ENCODE data around the gene EIF1B.
"Not testable (repeated sequence)": the region's sequence is repeated elsewhere in the genome, so short reads cannot be mapped to it uniquely, and the experiment has no call there.

Gene EIF1B

DNA sequence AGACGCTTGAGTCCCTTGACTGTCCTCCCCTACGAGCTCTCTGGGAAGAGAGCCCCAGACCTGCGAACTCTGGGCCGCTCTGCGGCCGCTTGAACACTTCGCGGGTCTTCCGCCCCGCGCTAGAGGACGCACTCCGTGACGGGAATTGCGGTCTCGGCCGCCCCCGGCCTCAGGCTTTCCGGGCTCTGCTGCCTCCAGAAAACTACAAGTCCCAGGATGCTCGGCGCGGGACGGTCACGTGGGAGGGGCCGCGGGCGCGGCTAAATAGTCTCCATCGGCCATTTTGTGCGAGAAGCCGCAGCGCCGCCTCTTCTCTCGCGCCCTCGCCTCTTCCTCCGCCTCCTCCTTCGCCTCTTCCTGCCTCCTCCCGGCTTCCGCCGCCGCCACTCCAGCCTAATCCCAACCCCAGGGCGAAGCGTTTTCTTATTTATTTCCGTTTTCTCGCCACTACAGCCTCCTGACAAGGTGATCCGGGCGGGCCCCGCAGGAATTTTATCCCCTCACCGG is at the start of gene EIF1B:
EIF1B (plus strand) TSS at position 290 of the 507 bp plus-strand sequence. CDS start 235 bp downstream, outside the sequence.
- H3K9me3 Mint-ChIP-seq: no peaks in the 10 kb centered on the region
- H3K4me3 Mint-ChIP-seq: peak within 1 kb of the TSS; percentile 100
- no peaks in the 10 kb centered on the region for H3K27me3 Mint-ChIP-seq
- peaks cover 40% of the 10 kb centered on the region for H3K36me3 Mint-ChIP-seq (ENCODE audit: insufficient read depth)
- peak within 1 kb of the TSS; percentile 98 for H3K27ac Mint-ChIP-seq (ENCODE audit: low read depth)
- ATAC-seq (replicated peaks; ENCODE audit: extremely low read depth, poor library complexity, severe bottlenecking) (peak; percentile 93), DNase-seq (ENCODE audit: low spot score in 2 of 2) (peak; percentile 99)
- H3K4me1 Mint-ChIP-seq: peaks cover 24% of the 10 kb centered on the region

DNA sequence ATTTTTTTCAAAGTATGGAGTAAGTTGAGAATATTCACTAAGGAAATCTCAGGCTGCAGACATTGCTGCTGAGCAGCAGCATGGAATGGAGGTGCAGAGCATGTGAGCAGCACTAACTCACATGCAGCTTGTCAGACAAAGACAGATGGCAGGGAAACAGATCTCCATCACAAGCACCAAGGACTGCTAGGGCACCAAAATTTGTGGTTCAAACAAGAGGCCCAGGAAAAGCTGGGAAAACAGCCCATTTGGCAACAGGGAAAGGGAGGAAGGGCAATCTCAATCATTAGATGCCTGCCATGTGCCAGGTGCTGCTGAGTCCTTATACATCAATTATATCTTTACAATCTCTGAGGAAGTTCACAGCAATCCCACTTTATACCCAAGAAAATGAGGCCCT is 47.2 kb upstream of the EIF1B start:
- no peak overlapping the region for H3K27ac Mint-ChIP-seq (ENCODE audit: low read depth)
- no peaks in the 10 kb centered on the region for H3K27me3 Mint-ChIP-seq
- H3K4me1 Mint-ChIP-seq: no peaks in the 10 kb centered on the region
- ATAC-seq (replicated peaks; ENCODE audit: extremely low read depth, poor library complexity, severe bottlenecking): no peak
- H3K4me3 Mint-ChIP-seq: no peak overlapping the region
- H3K36me3 Mint-ChIP-seq (ENCODE audit: insufficient read depth): no peaks in the 10 kb centered on the region
- no peak for DNase-seq (ENCODE audit: low spot score in 2 of 2)
- H3K9me3 Mint-ChIP-seq: no peaks in the 10 kb centered on the region

DNA sequence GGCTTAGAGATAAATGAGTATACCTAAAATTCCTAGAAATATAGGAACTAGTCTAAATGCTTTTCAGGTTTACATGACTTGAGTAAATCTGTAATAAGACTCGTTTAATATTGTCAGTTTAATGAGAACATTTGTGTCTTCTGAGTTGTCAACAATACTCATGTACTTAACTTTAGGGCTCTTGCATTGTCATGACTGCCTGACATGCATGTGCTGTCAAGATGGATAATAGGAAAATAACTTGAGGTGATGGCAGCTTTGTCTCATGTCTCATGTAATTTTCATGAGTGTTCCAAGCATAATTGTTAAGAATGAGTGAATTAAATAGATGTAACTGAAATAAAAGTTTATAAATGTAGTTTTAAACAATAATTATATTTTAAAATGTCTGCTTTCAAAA is 45.1 kb upstream of the EIF1B start:
- DNase-seq (ENCODE audit: low spot score in 2 of 2): no peak
- no peaks in the 10 kb centered on the region for H3K27me3 Mint-ChIP-seq
- H3K27ac Mint-ChIP-seq (ENCODE audit: low read depth): no peak overlapping the region
- no peak for ATAC-seq (replicated peaks; ENCODE audit: extremely low read depth, poor library complexity, severe bottlenecking)
- H3K4me3 Mint-ChIP-seq: no peak overlapping the region
- no peaks in the 10 kb centered on the region for H3K9me3 Mint-ChIP-seq
- no peaks in the 10 kb centered on the region for H3K36me3 Mint-ChIP-seq (ENCODE audit: insufficient read depth)
- H3K4me1 Mint-ChIP-seq: no peaks in the 10 kb centered on the region

GRCh38 chr3:40265181-40265580 is 44.3 kb upstream of the EIF1B start:
- Mint-ChIP-seq H3K36me3 (ENCODE audit: insufficient read depth) (peaks cover 2% of the 10 kb centered on the region), H3K4me3 (no peak overlapping the region), H3K9me3 (no peaks in the 10 kb centered on the region), H3K4me1 (no peaks in the 10 kb centered on the region), H3K27me3 (peaks cover under 1% of the 10 kb centered on the region), H3K27ac (ENCODE audit: low read depth) (no peak overlapping the region)
- DNase-seq (ENCODE audit: low spot score in 2 of 2) (no peak), ATAC-seq (replicated peaks; ENCODE audit: extremely low read depth, poor library complexity, severe bottlenecking) (no peak)

DNA sequence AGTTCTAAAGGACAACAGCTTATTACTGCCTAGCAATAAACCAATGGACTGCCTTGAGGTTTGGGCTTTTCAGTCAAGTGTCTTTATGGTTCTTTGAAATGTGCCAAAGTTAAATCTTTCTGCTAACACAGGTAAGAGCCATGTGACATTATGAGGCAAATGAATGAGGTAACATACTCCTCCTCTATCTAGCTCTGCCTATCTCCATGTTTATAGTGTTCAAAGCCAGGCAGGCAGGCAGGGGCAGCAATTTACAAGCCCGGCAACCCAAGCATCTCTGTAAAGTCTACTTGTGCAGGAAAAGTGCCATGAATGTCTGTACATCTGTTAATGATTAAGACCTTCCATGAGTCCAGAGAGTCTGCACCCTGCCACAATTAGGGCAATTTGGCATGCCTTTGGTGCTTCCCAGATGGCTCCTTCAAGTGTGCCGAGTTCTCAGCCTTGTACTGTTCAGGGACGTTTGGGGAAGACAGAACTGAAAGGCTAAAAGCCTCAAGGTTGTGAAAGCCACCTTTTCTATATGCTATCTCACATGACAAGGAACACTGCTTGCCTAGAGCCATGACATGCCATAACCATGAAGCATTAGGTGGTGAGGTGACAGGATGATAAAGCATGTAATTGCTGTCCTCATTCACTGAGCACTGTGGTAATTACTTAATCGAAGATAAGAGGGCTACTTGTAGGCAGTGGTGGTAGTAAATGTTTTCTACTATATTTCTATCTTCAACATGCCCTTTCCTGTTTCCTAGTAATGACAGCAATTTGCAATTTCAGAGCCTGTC is 41.4 kb upstream of the EIF1B start:
- H3K36me3 Mint-ChIP-seq (ENCODE audit: insufficient read depth): peaks cover 4% of the 10 kb centered on the region
- ATAC-seq (replicated peaks; ENCODE audit: extremely low read depth, poor library complexity, severe bottlenecking): no peak
- no peak overlapping the region for H3K27ac Mint-ChIP-seq (ENCODE audit: low read depth)
- H3K9me3 Mint-ChIP-seq: no peaks in the 10 kb centered on the region
- peaks cover 12% of the 10 kb centered on the region for H3K27me3 Mint-ChIP-seq
- no peak overlapping the region for H3K4me3 Mint-ChIP-seq
- H3K4me1 Mint-ChIP-seq: no peaks in the 10 kb centered on the region
- DNase-seq (ENCODE audit: low spot score in 2 of 2): no peak

- H3K27ac Mint-ChIP-seq (ENCODE audit: low read depth): no peak overlapping the region
- peaks cover 5% of the 10 kb centered on the region for H3K4me1 Mint-ChIP-seq
- H3K9me3 Mint-ChIP-seq: peaks cover under 1% of the 10 kb centered on the region
- peaks cover 4% of the 10 kb centered on the region for H3K36me3 Mint-ChIP-seq (ENCODE audit: insufficient read depth)
- H3K4me3 Mint-ChIP-seq: no peak overlapping the region
- DNase-seq (ENCODE audit: low spot score in 2 of 2) (no peak), ATAC-seq (replicated peaks; ENCODE audit: extremely low read depth, poor library complexity, severe bottlenecking) (no peak)
- H3K27me3 Mint-ChIP-seq: peaks cover 16% of the 10 kb centered on the region
These were observed 40.5 kb upstream of the EIF1B start for GRCh38 chr3:40268802-40269524.

GRCh38 chr3:40278791-40279190 is 30.7 kb upstream of the EIF1B start:
- Mint-ChIP-seq H3K4me3 (no peak overlapping the region), H3K27ac (ENCODE audit: low read depth) (no peak overlapping the region), H3K27me3 (peaks cover 9% of the 10 kb centered on the region), H3K36me3 (ENCODE audit: insufficient read depth) (no peaks in the 10 kb centered on the region), H3K9me3 (peaks cover 5% of the 10 kb centered on the region), H3K4me1 (peaks cover 6% of the 10 kb centered on the region)
- DNase-seq (ENCODE audit: low spot score in 2 of 2) (no peak), ATAC-seq (replicated peaks; ENCODE audit: extremely low read depth, poor library complexity, severe bottlenecking) (no peak)

- Mint-ChIP-seq H3K27me3 (no peaks in the 10 kb centered on the region), H3K4me3 (no peak overlapping the region), H3K4me1 (no peaks in the 10 kb centered on the region)
These were observed 27.5 kb upstream of the EIF1B start for GRCh38 chr3:40281995-40282394.

GRCh38 chr3:40283057-40283456 is 26.4 kb upstream of the EIF1B start:
- ATAC-seq (replicated peaks; ENCODE audit: extremely low read depth, poor library complexity, severe bottlenecking); H3K4me1 Mint-ChIP-seq; DNase-seq (ENCODE audit: low spot score in 2 of 2); H3K9me3 Mint-ChIP-seq; H3K27me3 Mint-ChIP-seq; H3K27ac Mint-ChIP-seq (ENCODE audit: low read depth); H3K4me3 Mint-ChIP-seq; H3K36me3 Mint-ChIP-seq (ENCODE audit: insufficient read depth): not testable (repeated sequence)

More at GRCh38 chr3:40281995-40282394, 27.5 kb upstream of the EIF1B start:
- Mint-ChIP-seq H3K27ac (ENCODE audit: low read depth) (no peak overlapping the region), H3K36me3 (ENCODE audit: insufficient read depth) (no peaks in the 10 kb centered on the region), H3K9me3 (no peaks in the 10 kb centered on the region)
- no peak for ATAC-seq (replicated peaks; ENCODE audit: extremely low read depth, poor library complexity, severe bottlenecking)
- DNase-seq (ENCODE audit: low spot score in 2 of 2): no peak

- DNase-seq (ENCODE audit: low spot score in 2 of 2) (no peak), ATAC-seq (replicated peaks; ENCODE audit: extremely low read depth, poor library complexity, severe bottlenecking) (no peak)
- H3K27ac Mint-ChIP-seq (ENCODE audit: low read depth): no peak overlapping the region
- no peaks in the 10 kb centered on the region for H3K27me3 Mint-ChIP-seq
- no peaks in the 10 kb centered on the region for H3K9me3 Mint-ChIP-seq
- H3K4me1 Mint-ChIP-seq: no peaks in the 10 kb centered on the region
- no peak overlapping the region for H3K4me3 Mint-ChIP-seq
- H3K36me3 Mint-ChIP-seq (ENCODE audit: insufficient read depth): no peaks in the 10 kb centered on the region
These were observed 22.3 kb upstream of the EIF1B start for GRCh38 chr3:40287248-40287647.

DNA sequence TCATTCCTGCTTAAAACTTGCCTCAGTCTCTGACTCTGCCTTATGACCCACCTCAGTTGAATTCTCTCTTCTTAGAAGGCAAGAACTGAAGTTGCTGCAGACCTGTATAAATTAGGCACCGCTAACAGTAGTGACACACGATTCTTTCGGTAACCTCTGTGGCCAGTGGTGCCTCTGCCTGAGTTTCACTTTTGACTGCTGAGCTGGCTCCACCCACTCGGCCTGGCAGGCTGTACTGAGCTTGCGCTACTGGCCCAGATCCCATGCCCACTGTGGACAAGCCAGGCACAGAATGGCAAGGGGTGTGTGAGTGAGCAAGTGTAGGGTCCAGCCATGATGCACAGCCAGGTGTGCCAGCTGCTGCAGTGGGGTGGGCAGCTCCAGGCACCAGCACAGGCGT is 19.1 kb upstream of the EIF1B start:
- H3K36me3 Mint-ChIP-seq (ENCODE audit: insufficient read depth): no peaks in the 10 kb centered on the region
- H3K4me1 Mint-ChIP-seq: no peaks in the 10 kb centered on the region
- H3K9me3 Mint-ChIP-seq: no peaks in the 10 kb centered on the region
- H3K4me3 Mint-ChIP-seq: peak overlapping the region; percentile 37
- ATAC-seq (replicated peaks; ENCODE audit: extremely low read depth, poor library complexity, severe bottlenecking) (peak; percentile 67), DNase-seq (ENCODE audit: low spot score in 2 of 2) (no peak)
- no peaks in the 10 kb centered on the region for H3K27me3 Mint-ChIP-seq
- peak overlapping the region; percentile 39 for H3K27ac Mint-ChIP-seq (ENCODE audit: low read depth)

DNA sequence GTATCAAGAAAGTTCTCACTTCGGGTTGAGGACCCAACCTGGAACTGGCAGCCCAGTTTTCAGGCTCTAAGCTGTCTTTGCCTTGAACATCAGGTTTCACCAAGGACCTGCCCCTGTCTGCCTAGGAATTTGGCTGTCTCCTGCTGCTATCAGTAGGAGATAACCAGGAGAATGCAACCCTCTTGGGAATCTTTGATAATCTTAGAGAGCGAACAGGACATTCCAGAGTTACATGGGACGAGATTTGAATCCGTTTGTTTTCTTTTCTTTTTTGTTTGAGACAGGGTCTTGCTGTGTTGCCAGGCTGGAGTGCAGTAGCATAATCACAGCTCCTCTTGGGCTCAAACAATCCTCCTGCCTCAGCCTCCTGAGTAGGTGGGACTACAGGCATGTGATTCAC is 18.0 kb upstream of the EIF1B start:
- DNase-seq (ENCODE audit: low spot score in 2 of 2) (no peak), ATAC-seq (replicated peaks; ENCODE audit: extremely low read depth, poor library complexity, severe bottlenecking) (no peak)
- Mint-ChIP-seq H3K4me1 (no peaks in the 10 kb centered on the region), H3K9me3 (no peaks in the 10 kb centered on the region), H3K36me3 (ENCODE audit: insufficient read depth) (peaks cover 2% of the 10 kb centered on the region), H3K27me3 (no peaks in the 10 kb centered on the region), H3K27ac (ENCODE audit: low read depth) (no peak overlapping the region), H3K4me3 (no peak overlapping the region)

Data from central memory CD8-positive, alpha-beta T cell (primary cell).